GM12878 (cell line): ENCODE data around the gene IRF7. TPM values are rescaled to one million over a fixed set of nuclear protein-coding genes. Genes with fewer than 3 reads are reported as not detected.

ENCODE experiments used
- ATAC-seq: fragments of 200-7000 bp; cut with Tn5 transposase; 3 replicates; pipeline ENCODE4 v1.9.1; 2020; ENCODE audit warnings: mild to moderate bottlenecking, moderate library complexity
- BruUV-seq: library from RNA; stranded (reverse); fragments of 400-500 nt; replicated peaks from 2 replicates; lab custom pipeline; 2021; lab: Mats Ljungman, UMichigan
- CTCF ChIA-PET: fragments of 300-600 bp; sonication (Branson Sonifier 250); formaldehyde crosslinking; extraction: SDS; loops from one replicate; lab custom pipeline; 2021; ENCODE audit warnings: inconsistent platforms; lab: Yijun Ruan, JAX
- POLR2A ChIA-PET: fragments of 350-600 bp; formaldehyde crosslinking; extraction: SDS; loops from one replicate; lab custom pipeline; 2021; ENCODE audit warnings: inconsistent platforms; lab: Charles Lee
- RAD21 ChIA-PET: fragments of 300-600 bp; sonication (Branson Sonifier 250); formaldehyde crosslinking; loops from one replicate; lab custom pipeline; 2023; ENCODE audit warnings: antibody characterized with exemption; ENCODE audit not compliant: unreplicated experiment; lab: Charles Lee
- SMC1A ChIA-PET: fragments of 300-600 bp; sonication (Branson Sonifier 250); formaldehyde crosslinking; loops from one replicate; lab custom pipeline; 2023; ENCODE audit not compliant: unreplicated experiment, uncharacterized antibody; lab: Charles Lee
- DNase-seq: peaks from one replicate; pipeline ENCODE4 v3.0.0-alpha.2; 2011; ENCODE audit warnings: low read depth, low spot score
- FAIRE-seq: peaks from 3 replicates; lab custom pipeline; 2011; peaks lifted over from hg19 to GRCh38; lab: Jason Lieb, UNC
- H2AFZ ChIP-seq: 2 replicates; pipeline ENCODE4 v1.6.0; 2011; ENCODE audit warnings: low read depth, low read length, control low read depth; ENCODE audit not compliant: control insufficient read depth
- H3K27ac ChIP-seq: 2 replicates; pipeline ENCODE4 v1.5.1; 2011; ENCODE audit warnings: control low read depth; ENCODE audit not compliant: control insufficient read depth, insufficient read depth
- H3K27me3 ChIP-seq, 2 experiments: replicated peaks in 1 of 2; 2 replicates each; pipeline versions ENCODE4 v1.6.0 to v1.6.1; 2011; ENCODE audit warnings: low read length in 1 of 2; ENCODE audit not compliant: control insufficient read depth in 2 of 2, insufficient read depth in 2 of 2
- H3K36me3 ChIP-seq, 2 experiments: 2 replicates each; pipeline ENCODE4 v1.5.1; 2011; ENCODE audit warnings: low read length in 1 of 2; ENCODE audit not compliant: control insufficient read depth in 2 of 2, insufficient read depth in 2 of 2
- H3K4me1 ChIP-seq: 2 replicates; pipeline ENCODE4 v1.6.1; 2011; ENCODE audit warnings: mild to moderate bottlenecking, low read length, moderate library complexity, mixed read lengths; ENCODE audit not compliant: control insufficient read depth, insufficient read depth
- H3K4me2 ChIP-seq: 2 replicates; pipeline ENCODE4 v1.6.0; 2011; ENCODE audit warnings: control low read depth; ENCODE audit not compliant: control insufficient read depth, insufficient read depth
- H3K4me3 ChIP-seq: fragments of 200-600 bp; sonication (generic); 2 replicates; pipeline ENCODE4 v1.5.1; 2016
- H3K79me2 ChIP-seq: 2 replicates; pipeline ENCODE4 v1.6.0; 2011; ENCODE audit warnings: low read length; ENCODE audit not compliant: control insufficient read depth, insufficient read depth
- H3K9ac ChIP-seq: 2 replicates; pipeline ENCODE4 v1.8.0; 2011; ENCODE audit warnings: low read length, control low read depth, mixed read lengths; ENCODE audit not compliant: control insufficient read depth, insufficient read depth
- H3K9me3 ChIP-seq: replicated peaks from 3 replicates; pipeline ENCODE4 v1.5.1; 2011; ENCODE audit warnings: mild to moderate bottlenecking, low read length; ENCODE audit not compliant: control insufficient read depth, insufficient read depth
- H4K20me1 ChIP-seq: 2 replicates; pipeline ENCODE4 v1.6.0; 2011; ENCODE audit not compliant: control insufficient read depth, insufficient read depth
- BRCA1 ChIP-seq: IDR thresholded peaks from 2 replicates; pipeline ENCODE4 v1.6.1; 2011; ENCODE audit warnings: low read depth, low read length, improper control_type of control experiment
- CHD1 ChIP-seq: IDR thresholded peaks from 2 replicates; pipeline ENCODE4 v1.6.1; 2012; ENCODE audit warnings: low read depth, low read length, improper control_type of control experiment
- FOXK2 ChIP-seq: fragments of 450-650 bp; IDR thresholded peaks from 2 replicates; pipeline ENCODE4 v1.6.1; 2017; ENCODE audit warnings: mild to moderate bottlenecking, moderate library complexity
- HDAC6 ChIP-seq: fragments of 200-600 bp; sonication (generic); IDR thresholded peaks from one replicate; pipeline ENCODE4 v1.8.0; 2017; ENCODE audit warnings: antibody characterized with exemption; ENCODE audit not compliant: unreplicated experiment
- NR2C1 ChIP-seq: fragments of 450-650 bp; IDR thresholded peaks from 2 replicates; pipeline ENCODE4 v1.6.1; 2017; ENCODE audit warnings: antibody characterized with exemption, mild to moderate bottlenecking, moderate library complexity
- PKNOX1 ChIP-seq: fragments of 450-650 bp; IDR thresholded peaks from 2 replicates; pipeline ENCODE4 v1.6.1; 2016; ENCODE audit warnings: mild to moderate bottlenecking
- RAD21 ChIP-seq: IDR thresholded peaks from 2 replicates; pipeline ENCODE4 v1.6.1; 2011; ENCODE audit warnings: mild to moderate bottlenecking, low read depth, low read length, moderate library complexity; ENCODE audit not compliant: insufficient read depth
- RFX5 ChIP-seq: IDR thresholded peaks from 2 replicates; pipeline ENCODE4 v1.6.1; 2011; ENCODE audit warnings: low read depth, low read length, improper control_type of control experiment
- SMC3 ChIP-seq: IDR thresholded peaks from 2 replicates; pipeline ENCODE4 v1.6.1; 2011; ENCODE audit warnings: low read length, improper control_type of control experiment, borderline replicate concordance
- SUPT20H ChIP-seq: IDR thresholded peaks from 2 replicates; pipeline ENCODE4 v1.6.1; 2011; ENCODE audit warnings: low read depth, mild to moderate bottlenecking, low read length, moderate library complexity, borderline replicate concordance; ENCODE audit not compliant: control insufficient read depth
- YY1 ChIP-seq: IDR thresholded peaks from 2 replicates; pipeline ENCODE4 v1.6.1; 2011; ENCODE audit warnings: low read depth, mild to moderate bottlenecking, low read length
- ZNF274 ChIP-seq: IDR thresholded peaks from one replicate; pipeline ENCODE4 v1.8.0; 2011; ENCODE audit not compliant: insufficient read length, insufficient read depth
- ZNF687 ChIP-seq: fragments of 450-650 bp; IDR thresholded peaks from 2 replicates; pipeline ENCODE4 v1.6.1; 2017; ENCODE audit warnings: mild to moderate bottlenecking, moderate library complexity
- WGBS: methylation state at CpG from one replicate; pipeline ENCODE4 v1.1.6; 2016; ENCODE audit warnings: low lambda C conversion rate; ENCODE audit not compliant: insufficient replicate concordance, insufficient coverage; ENCODE audit errors: missing lambda C conversion rate; 5-methylcytosine and 5-hydroxymethylcytosine counted together
- in situ Hi-C: fragments of 300-500 bp; cut with MboI; formaldehyde crosslinking; loops from 9 replicates; pipeline ENCODE4 v1.14.3; 2018; ENCODE audit warnings: mixed read lengths
- intact Hi-C: fragments of 100-400 bp; cut with micrococcal nuclease; formaldehyde crosslinking; loops from one replicate; pipeline ENCODE4 v1.14.2; 2022; ENCODE audit not compliant: unreplicated experiment
- polyA plus RNA-seq, 11 experiments: library from polyadenylated mRNA; depleted of rRNA in 4 of 11; unstranded in 6 of 11; stranded (reverse) in 5 of 11; fragments of >200 nt; fragmentation: Nextera tagmentation in 4 of 11; fragmentation: Illumina TruSeq in 1 of 11; extraction: Ambion mirVana in 4 of 11; extraction: Trizol in 1 of 11; gene quantifications; 1 replicate in 1 of 11; 2 replicates in 10 of 11; pipeline versions ENCODE4 v1.2.1 to v1.2.3, GENCODE V29; 2011 to 2016; ENCODE audit warnings: inconsistent platforms in 2 of 11, missing spikeins in 2 of 11, low read depth in 1 of 11
- total RNA-seq, 4 experiments: library from RNA; depleted of rRNA in 3 of 4; stranded (reverse); fragments of >200 nt in 3 of 4; fragmentation: Illumina TruSeq in 1 of 4; extraction: Trizol in 1 of 4; gene quantifications; 2 replicates each; pipeline versions ENCODE4 v1.2.1 to v1.2.3, GENCODE V29; 2013 to 2021

IRF7 gene
- total and polyA plus RNA-seq, 10 of the 15 experiments (the other 5 are each of a cell fraction or from before 2014, with no cell fraction given) = 4.4 to 141 (median 67.6) TPM

DNA sequence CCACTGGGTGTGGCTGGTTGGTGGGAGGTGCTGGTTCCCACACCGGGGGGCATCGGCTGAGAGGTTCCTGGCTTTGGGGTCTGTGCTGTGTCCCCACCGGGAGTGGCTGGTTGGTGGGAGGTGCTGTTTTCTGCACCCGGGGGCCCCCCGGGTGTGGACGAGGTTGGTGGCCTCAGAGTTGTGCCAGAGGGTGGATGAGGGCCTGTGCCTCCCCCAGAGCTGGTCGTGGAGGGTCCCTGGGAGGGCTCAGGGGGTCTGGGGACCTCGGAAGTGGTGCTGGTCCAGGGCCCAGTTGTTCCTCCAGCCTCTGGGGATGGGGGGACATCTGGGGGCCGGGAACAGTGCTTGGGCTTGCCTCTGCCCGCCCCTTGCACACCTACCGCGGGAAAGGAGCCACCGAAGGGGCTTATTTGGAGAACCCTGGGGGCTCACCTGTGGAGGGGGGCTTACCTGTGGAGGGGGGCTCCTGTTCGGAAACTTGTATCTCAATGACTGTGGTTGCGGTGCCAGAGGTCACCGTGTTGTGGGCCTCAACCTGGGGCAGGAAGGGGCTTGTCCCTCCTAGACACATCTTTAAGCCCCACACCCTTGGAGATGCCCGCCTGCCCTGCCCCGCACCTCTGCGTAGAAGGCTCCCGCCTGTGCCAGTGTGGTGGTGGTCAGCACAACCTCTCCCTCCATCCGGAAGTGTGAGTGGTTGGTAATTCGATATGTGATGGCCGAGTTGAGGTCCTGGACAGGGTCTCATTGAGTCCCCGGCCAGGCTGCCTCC is 3.3 kb upstream of the IRF7 start:
- FAIRE-seq (no peak), DNase-seq (no peak), ATAC-seq (no peak)
- 82% methylated on average over 24 of the region's 24 CpGs for WGBS
- H3K4me1 ChIP-seq = peaks cover 6% of the 10 kb centered on the region
- intact Hi-C loops (loop anchor here (5.0 kb wide), 1 partner anchor 103 kb away; no protein-coding TSS in a partner anchor), in situ Hi-C loops (no loop called here)
- no peak overlapping the region for H3K4me2 ChIP-seq
- peaks cover 0 to 2% of the 10 kb centered on the region in 2 experiments; a peak in 2 of 4 replicates for H3K36me3 ChIP-seq
- no TSS peak for BruUV-seq
- ChIA-PET POLR2A (no interaction called here), SMC1A (no interaction called here), RAD21 (no interaction called here), CTCF (no interaction called here)
- no peak overlapping the region for H2AFZ ChIP-seq
- TF ChIP-seq ZNF687 (no peak), YY1 (no peak), SMC3 (no peak), FOXK2 (no peak), PKNOX1 (no peak), ZNF274 (no peak), RFX5 (no peak), CHD1 (no peak), BRCA1 (no peak), HDAC6 (no peak), SUPT20H (no peak), NR2C1 (no peak), RAD21 (no peak)
- no peaks in the 10 kb centered on the region for H3K9me3 ChIP-seq
- no peaks in the 10 kb centered on the region for H4K20me1 ChIP-seq
- H3K9ac ChIP-seq = no peak overlapping the region
- no peak overlapping the region for H3K27ac ChIP-seq
- peaks cover 17% of the 10 kb centered on the region for H3K79me2 ChIP-seq
- no peak overlapping the region for H3K4me3 ChIP-seq
- H3K27me3 ChIP-seq = no peaks in the 10 kb centered on the region
